ENCODE measurements around the gene INPP5D.
"Not testable (repeated sequence)": the region's sequence is repeated elsewhere in the genome, so short reads cannot be mapped to it uniquely, and the experiment has no call there.

Gene INPP5D

DNA sequence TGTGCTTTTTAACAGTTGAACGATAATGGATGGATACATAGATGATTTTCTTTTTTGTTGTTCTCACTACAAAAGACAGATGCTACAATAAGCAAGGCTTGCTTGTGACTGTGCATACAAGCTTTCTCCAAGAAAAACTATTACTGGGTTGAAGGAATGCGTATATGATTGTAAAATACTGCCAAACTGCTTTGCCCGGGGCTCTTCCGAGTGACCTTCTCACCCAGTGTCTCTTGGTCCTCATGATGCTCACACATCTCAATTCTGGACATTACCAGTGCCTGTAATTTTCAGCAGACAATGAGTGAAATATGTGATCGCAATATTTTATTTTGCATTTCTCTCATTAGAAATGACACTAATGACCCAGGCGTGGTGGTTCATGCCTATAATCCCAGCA lies 35.9 kb downstream of the INPP5D start:
- DNase-seq: no peak

DNA sequence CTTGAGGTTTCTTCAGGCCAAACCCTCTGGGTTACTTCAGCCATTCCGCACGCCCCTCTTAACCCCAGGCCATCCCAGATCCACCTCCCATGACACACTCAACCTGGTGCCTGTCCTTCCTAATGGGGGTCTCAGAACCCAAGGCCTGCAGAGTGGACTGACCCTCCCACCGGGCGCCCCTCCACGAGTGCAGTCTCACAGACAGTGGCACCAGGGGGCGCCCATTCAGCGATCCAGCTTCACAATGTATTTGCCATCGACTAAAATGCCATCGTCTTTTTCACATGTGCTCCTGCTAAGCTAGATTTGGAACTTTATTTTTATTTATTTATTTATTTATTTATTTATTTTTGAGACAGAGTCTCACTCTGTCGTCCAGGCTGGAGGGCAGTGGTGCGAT lies 38.5 kb downstream of the INPP5D start:
- DNase-seq: no peak

DNA sequence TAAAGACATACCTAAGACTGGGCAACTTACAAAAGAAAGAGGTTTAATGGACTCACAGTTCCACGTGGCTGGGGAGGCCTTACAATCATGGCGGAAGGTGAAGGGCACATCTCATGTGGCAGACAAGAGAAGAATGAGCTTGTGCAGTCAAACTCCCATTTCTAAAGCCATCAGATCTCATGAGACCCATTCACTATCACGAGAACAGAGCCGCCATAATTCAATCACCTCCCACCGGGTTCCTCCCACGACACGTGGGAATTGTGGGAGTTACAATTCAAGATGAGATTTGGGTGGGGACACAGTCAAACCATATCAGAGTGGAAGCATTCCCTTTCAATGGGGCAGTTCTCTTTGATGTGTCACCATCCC lies 39.7 kb downstream of the INPP5D start:
- DNase-seq: not testable (repeated sequence)

DNA sequence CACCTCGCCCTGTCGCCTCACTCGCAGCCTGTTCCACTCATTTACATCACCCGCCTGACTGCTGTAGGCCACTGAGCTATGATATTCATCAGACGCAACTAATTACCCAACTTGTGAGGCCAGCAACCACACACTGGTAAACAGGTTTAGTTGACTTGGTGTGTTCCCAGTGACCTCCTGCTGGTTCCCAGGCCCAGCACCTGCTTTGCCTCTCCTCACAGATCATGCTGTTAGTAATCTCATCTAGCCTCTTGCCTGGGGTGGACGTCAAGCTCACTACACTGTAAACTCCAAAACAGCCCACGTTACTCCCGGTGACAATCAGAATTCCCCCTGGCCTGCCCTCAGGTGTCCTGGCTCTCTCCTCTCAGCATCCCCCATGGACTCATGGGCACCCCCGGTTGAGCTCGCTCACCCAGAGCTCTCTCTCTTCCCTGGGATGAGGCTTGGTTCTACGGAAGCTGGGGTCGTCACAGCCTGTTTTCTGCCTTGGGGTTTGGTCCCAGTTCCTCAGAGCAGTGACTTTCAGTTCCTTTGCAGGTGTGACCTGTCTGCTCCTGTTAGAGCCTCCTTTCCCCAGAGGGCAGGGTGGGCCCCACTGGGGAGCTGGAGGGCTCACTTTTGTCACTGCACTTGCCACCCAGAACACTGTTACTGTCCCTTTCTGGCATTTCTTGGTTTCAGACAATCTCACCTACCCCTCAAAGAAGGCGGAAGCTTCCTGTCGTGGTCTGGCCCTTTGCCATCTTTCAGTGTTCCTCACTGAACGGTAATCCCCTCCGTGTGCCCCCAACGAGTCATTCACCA lies 40.3 kb downstream of the INPP5D start:
- DNase-seq: peak; percentile 35

DNA sequence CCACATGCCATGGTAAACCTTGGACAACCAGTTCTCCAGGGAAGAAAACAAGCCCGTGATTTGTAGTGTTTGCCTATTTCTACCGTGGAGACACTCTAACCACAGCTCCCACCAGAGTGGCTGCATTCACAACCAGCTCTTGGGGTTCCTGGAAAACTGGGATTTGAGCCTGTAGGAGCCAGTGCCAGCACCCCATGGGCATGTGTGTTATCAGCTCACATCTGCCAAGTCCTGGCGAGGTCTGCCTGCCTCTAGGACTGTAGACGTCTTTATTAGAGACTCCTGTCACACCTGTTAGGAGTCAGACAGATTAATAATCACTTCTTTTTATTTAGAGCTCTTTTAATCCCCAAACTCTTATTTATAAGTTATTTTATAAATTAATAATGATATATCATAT lies 41.0 kb downstream of the INPP5D start:
- DNase-seq: no peak

DNA sequence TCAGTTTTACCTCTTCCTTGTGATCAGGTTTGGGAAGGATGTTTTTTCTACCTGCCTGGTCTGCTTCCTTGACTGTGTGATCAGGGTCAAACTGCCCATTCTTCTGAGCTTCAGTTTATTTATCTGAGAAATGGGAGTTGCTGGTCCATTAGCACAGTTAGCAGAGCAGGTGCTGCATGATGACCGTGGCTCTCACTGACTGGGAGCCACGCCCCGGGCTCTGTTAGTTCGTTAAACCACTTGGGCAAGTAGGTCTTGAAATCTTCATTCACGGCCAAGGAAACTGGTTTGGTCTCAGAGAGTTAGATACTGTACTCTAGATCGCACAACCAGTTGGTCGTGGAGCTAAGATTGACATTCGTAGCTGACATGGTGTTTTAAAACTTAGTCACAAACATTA lies 41.7 kb downstream of the INPP5D start:
- DNase-seq: no peak

DNA sequence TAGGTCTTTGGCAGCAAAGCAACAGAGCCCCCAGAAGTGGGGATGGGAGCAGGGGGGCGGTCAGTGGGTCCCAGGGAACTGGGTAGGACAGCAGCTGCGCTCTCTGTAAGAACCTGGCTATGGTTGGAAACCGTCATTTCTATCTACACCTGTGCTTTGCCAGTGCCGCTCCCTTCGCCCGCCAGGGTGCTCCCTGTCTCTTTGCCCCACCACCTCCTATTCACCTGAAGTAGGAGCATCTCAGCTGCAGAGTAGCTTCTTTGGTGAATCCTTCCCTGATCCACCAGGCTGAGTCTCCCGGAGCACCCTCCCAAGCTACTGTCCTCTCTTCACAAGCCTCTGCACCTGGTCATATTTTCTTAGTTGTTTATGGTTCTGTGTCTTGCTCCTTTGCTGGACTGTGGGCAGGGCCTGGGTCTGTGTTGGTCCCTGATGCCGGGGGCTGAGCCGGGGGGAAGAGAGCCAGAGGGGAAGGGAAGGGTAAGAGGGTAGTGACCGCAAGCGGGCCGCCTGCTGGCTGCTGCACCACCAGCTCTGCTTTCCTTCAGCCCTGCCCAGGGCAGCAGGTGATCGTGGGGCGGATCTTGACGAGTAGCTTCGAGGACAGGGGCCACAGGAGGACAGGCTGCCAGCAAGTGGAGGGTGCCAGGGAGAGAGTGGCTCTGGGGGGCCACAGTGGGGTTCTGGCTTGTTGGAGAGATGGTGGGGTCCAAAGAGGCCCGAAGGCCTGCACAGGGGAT lies 45.2 kb downstream of the INPP5D start:
- no peak for DNase-seq

DNA sequence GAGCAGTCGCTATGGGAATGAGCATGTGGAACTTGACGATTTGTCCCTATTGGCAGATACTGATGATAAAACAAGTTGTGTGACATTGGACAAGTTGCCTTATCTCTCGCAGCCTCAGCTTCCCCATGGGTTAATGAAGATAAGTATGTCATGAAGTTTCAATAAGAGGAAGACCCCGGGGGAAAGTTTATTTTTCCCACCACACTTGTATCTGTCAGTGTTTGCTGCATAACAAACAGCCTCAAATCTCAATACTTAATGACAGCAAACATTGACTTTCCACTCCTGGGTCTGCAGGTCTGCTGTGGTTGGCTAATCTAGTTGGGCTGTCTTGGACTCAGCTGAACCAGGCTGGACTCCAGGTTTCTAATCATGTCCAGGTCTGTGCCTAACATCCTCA lies 45.8 kb downstream of the INPP5D start:
- DNase-seq: no peak

DNA sequence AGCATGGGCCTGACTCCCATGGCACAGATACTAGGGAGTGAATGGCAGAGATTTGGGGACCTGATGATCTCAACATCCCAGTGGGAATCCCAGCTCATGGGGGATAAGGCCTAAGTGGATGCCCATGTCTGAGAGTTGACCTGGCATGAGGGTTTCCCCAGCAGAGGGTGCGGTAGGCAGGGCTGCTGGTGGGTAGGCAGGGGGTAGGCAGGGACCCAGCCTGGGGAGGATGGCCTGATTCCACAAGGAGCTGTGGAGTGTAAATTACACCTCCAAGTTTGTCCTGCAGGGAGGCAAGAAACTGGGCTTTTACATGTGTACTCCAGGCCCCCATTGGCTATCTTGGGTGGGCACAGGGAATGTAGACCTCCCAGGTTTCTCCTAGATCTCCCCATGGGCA lies 46.9 kb downstream of the INPP5D start:
- DNase-seq: no peak

DNA sequence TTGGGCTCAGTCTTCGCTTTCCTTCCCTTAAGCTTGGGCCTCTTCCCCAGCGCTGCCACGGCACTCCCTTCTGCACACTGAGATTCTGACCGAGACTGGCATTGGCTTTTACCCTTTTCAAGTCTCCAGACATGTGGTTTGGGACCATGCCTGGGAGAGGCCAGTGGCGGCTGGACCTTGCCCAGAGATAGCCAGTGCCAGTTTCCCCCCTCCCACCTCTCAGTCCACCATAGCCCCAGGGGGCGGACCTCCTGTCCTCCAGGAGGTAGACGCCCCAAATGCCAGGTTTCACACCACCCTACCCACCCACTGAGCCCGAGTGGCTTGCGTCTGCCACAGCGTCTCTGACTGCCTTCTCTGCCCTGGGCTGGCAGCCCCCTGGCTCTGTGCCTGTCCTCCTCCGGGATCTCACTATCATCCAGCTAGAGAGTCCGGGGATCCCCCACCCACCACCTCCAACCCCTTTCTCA lies 47.7 kb downstream of the INPP5D start:
- DNase-seq: no peak

DNA sequence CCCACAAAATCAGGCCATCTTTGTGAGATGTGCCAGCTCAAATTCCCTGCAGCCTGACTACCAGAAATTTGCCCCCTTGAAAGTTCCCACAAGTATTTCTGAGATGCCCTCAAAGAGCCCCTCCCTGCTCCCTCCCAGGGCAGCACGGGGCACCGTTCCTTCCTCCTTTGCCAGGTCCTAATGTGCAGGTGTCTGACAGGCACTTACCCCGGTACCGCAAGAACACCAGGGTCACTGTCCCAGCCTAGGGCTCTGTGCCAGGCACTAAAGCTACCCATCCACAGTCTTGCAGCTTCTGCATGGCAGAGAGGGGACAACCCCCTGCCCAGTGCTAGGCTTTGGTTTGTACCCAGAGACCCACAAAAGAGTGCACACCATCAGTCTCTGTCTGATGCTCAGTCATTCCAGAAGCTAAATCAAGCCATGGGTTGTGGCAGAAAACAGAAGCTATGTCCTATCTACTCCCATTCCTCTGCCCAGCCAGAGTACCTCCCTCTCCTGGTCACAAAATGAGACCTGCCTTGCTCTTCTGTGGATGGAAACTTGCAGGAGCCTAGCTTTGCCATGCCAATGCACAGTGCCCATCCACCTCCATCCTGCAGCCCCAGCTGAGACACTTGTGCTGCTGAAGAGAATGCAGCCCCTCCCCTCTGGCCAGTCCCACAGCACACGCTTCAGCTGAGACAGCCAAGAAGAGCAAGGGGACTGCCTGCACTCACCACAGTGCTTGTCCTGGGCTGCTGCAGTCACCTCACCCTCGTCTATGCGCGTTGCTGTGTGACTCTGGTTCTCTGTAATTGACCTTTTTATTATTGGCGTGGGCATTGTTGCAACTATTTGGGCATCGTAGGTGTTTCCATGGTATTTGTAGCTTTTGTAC lies 48.7 kb downstream of the INPP5D start:
- DNase-seq: no peak

DNA sequence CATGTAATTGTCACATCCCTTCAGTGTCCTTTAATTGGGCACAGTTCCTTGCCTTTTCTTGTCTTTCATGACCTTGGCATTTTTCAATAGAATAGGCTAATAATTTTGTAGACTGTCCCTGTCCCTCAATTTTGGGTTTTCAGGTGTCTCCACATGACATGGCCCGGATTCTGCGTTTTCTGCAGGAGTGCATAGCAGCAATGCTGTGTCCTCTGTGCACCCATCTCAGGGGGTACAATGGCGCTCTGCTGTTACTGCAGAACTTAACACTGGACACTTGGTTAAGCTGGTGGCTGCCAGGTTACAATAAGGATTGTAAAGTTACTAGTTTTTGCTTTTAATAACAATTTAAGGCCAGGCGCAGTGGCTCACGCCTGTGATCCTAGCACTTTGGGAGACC lies 51.3 kb downstream of the INPP5D start:
- no peak for DNase-seq

DNA sequence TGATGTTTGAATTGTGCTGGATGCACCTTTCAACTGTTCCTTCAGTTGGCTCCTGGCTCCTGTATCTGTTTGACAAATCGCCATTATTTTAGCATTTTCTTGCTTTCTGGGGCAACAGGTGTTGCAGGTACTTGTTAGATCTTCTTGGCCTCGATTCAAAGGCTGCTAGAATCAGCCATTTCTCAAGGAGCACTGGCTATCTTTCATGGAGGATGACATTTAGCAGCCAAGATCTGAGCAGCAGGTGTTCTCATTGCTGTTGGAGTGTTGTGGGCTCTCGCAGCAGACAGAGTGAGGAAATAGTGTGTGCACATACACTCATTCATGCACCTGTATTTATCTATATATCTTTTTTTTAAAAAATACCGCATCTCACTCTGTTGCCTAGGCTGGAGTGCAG lies 52.2 kb downstream of the INPP5D start:
- no peak for DNase-seq

DNA sequence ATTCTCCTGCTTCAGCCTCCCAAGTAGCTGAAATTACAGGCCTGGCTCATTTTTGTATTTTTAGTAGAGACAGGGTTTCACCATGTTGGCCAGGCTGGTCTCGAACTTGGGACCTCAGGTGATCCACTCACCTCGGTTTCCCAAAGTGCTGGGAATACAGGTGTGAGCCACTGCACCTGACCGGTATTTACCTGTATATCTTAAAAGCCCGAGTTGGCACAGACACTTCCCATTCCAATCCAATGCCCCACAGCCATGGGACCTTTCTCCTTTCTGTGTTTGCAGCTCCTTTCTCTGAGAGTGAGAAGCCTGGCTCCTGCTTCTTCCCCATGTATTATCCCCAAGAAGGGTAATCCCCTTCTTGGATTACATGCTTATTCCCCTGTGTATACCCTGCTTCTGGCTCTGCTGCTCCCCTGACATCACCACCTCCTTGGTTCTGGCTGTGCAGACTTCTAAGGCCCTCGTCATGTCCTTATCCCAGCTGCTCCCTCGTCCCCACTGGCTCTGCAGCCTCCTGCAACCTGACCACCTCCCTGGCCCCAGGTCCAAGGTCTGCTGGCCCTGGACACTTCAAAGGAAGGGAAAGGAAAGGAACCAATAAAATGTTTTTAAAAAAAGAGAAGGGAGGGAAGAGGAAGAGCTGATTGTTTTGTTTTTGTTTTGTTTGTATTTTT lies 52.8 kb downstream of the INPP5D start:
- no peak for DNase-seq

DNA sequence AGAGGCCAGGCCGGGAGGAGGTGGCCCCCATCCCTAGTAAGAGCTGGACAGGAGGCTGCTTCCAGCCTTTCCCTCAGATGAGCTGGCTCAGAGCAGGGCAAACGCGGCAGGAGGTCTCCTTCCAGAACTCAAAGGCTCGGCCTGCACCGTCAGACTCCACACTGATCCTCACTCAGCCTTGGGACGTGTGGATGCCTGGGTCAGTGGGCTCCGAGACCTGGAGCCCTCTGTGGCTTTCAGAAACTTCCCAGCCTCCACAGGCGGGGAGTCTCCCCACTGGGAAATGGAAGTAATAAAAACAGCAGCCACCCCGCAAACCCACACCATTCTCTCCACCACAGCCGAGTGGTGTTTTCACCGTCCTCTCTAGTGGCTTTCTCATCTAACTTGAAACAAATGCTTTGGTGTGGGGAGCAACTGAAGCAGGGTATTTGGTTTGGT lies 54.3 kb downstream of the INPP5D start:
- DNase-seq: no peak

DNA sequence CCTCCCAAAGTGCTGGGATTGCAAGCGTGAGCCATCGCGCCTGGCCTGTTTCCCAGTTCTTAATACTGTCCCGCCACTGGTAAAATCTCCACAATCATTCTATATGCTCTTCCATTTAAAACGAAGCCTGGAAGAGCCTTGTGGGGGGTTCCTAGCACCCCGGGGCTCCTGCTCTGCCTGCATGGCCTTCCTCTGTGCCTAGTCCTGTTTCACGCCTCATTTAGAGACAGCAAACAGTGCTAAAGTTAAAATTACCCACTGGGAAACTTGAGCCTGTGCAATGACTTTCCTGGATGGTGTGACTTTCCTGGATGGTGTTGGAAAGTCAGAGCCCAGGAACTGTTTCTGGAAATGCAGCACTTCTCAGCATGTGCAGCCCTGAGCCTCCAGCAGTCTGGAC lies 55.0 kb downstream of the INPP5D start:
- DNase-seq: no peak

DNA sequence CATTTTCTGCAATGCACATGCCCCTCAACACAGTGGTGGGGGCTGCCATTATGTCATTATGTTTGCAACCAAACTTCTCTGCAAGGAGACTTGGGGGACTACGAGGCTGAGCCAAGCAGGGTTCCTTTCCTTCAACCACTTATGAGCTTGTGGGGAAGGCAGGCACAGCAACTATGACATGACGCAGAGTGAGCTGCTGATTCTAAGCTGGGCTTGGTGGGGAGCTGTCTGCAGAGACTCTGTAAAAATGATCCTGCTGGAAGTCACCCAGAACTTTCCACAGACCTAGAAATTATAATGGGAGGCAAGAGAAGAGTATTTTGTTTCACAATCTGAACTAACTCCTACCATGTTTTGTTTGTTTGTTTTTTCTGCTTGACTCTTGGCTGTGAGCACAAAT lies 55.6 kb downstream of the INPP5D start:
- no peak for DNase-seq

DNA sequence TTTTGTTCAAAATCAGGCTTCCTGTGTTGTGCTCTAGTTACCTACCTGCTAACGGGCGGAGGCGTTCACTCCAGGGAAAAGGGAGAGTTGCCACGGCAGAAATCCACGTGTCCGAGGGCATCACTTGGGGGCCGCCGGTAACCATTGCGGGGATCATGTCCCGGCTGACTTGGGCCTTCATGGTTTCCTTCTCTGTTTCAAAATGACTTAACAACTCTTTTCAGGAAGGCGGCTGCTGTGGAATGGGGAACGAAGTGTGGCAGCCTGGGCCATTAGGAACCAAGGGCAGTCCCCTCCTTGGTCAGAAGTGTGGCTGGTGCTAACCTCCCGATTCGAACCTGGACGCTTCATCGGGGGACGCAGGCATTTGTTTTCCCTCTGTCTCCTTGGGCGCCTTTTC lies 56.8 kb downstream of the INPP5D start:
- no peak for DNase-seq

DNA sequence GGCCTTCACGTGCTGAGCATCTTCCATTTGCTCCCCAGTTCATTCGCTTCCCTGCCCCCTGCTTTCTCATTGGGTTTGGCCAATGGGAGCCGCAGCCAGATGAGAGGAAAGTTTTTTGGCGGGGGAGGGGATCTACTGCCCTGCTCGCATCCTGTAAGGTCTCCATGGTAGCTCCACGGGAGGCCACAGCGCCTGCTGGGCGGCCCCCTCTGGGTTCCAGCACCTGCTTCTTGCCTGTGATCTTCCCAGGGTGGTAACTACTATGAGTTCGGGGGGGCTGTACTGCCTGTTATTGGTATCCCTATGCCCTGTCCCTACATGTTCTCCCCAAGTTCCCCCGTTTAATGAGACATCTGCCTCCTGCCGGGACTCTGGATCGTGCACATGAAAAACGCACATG lies 57.2 kb downstream of the INPP5D start:
- no peak for DNase-seq

DNA sequence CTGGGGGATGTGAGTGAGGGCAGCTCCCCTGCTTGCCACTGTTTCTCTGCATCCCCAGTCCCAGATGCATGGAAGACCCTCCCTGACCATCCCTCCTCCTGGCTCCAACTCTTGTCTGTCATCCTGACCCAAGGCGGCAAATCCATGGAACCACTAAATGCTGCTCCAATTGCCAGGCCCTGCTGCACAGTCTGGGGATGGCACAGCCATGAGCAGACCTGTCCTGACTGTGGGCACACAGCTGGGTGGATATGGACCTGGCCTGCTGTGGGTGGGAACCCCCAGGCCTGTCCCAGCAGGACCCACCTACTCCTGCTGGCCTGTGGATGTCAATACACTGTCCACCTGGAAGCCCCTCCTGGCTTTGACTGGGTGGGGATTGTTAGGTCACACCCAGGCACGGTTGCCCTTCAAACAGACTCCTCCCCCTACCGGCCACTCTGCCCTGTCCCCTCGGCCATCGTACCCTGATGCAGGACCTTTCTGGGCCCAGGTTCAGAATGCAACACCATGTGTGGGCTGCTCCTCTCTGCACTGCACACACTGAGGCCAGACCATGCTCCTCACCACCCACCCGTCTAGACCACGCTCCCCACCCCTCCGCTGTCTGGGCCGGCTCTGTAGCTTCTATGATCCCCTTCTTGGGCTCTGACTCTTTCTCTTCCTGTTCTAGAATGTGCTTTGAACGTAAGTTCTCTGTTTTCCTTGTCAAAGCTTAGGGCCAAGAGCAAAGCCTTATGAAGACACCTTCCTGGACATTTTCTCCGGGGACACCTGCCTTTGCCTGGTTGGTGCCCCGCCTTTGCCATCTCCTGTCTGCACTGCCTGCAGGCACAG lies 57.9 kb downstream of the INPP5D start:
- no peak for DNase-seq

DNA sequence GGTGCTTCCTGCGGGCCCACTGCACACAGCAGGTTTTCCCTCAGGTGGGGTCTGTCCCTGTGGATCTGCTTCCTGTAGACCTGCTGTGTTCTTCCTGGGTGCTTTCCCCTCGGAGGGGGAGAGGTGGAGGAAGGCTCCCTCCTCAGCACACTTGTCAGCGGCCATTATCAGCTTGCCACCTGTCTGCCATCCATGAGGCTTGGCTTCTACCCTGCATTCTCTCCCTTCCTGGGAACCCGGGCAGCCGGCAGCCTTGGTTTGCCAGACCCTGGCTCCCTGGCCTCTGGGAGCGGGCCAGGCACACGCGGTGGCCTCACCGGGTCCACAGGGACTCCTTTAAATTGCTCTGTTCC lies 58.5 kb downstream of the INPP5D start:
- DNase-seq: no peak

DNA sequence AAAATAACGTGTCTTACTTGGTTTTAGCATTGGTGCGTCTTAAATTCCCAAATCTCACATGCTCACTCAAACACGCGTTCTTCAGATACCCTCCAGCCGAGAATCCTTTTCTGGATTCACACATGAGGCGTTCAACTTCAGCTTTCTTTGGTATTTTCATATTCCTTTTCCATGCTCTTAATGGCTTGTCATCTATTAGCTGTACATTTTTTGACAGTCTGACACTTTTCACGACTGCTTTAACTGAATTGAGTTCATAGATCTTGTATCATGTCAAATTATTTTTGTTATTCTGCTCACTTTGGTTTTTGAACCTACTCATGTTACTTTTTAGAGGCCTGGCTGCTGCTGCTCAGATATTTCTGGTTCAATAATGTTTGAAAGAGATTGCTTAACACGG lies 59.0 kb downstream of the INPP5D start:
- DNase-seq: no peak

Data from effector CD8-positive, alpha-beta T cell (primary cell).